Astrocyte (in vitro differentiated cells and primary cell): ENCODE data around the gene CCDC74B. TPM values are rescaled to one million over a fixed set of nuclear protein-coding genes. Genes with fewer than 3 reads are reported as not detected.
"Not testable (repeated sequence)": the region's sequence is repeated elsewhere in the genome, so short reads cannot be mapped to it uniquely, and the experiment has no call there.

Experiments used
- DNase-seq: peaks from one replicate; pipeline ENCODE4 v3.0.0-alpha.2; 2010; ENCODE audit warnings: low read depth
- FAIRE-seq: peaks from 2 replicates; lab custom pipeline; 2011; peaks lifted over from hg19 to GRCh38; lab: Jason Lieb, UNC
- H2AFZ ChIP-seq: 2 replicates; pipeline ENCODE4 v1.6.0; 2012; ENCODE audit warnings: low read depth, low read length, inconsistent platforms
- H3K27ac ChIP-seq: 2 replicates; pipeline ENCODE4 v1.5.1; 2011; ENCODE audit warnings: low read depth, low read length, inconsistent platforms
- H3K27me3 ChIP-seq: 2 replicates; pipeline ENCODE4 v1.6.0; 2011; ENCODE audit warnings: low read length, inconsistent platforms; ENCODE audit not compliant: insufficient read depth
- H3K36me3 ChIP-seq: 2 replicates; pipeline ENCODE4 v1.5.1; 2011; ENCODE audit warnings: low read length, inconsistent platforms; ENCODE audit not compliant: insufficient read depth
- H3K4me1 ChIP-seq: 2 replicates; pipeline ENCODE4 v1.5.1; 2011; ENCODE audit warnings: low read length, inconsistent platforms; ENCODE audit not compliant: insufficient read depth
- H3K4me2 ChIP-seq: 2 replicates; pipeline ENCODE4 v1.6.0; 2012; ENCODE audit warnings: low read length, inconsistent platforms
- H3K4me3 ChIP-seq: 2 replicates; pipeline ENCODE4 v1.5.1; 2011; ENCODE audit warnings: low read depth, mild to moderate bottlenecking, low read length, inconsistent platforms; ENCODE audit not compliant: insufficient read depth
- H3K79me2 ChIP-seq: 2 replicates; pipeline ENCODE4 v1.6.0; 2012; ENCODE audit warnings: mild to moderate bottlenecking, low read length, inconsistent platforms; ENCODE audit not compliant: insufficient read depth
- H3K9ac ChIP-seq: 2 replicates; pipeline ENCODE4 v1.6.0; 2012; ENCODE audit warnings: mild to moderate bottlenecking, low read length, inconsistent platforms
- H3K9me3 ChIP-seq: 2 replicates; pipeline ENCODE4 v1.5.1; 2012; ENCODE audit warnings: low read depth, mild to moderate bottlenecking, low read length, inconsistent platforms; ENCODE audit not compliant: insufficient read depth
- H4K20me1 ChIP-seq: 2 replicates; pipeline ENCODE4 v1.6.0; 2012; ENCODE audit warnings: low read length, inconsistent platforms; ENCODE audit not compliant: insufficient read depth
- H3K27ac Mint-ChIP-seq: one replicate; pipeline ENCODE4 v1.8.0; 2021; ENCODE audit warnings: mild to moderate bottlenecking, mixed read lengths; ENCODE audit not compliant: unreplicated experiment
- H3K27me3 Mint-ChIP-seq: one replicate; pipeline ENCODE4 v1.8.0; 2021; ENCODE audit warnings: low read depth, mixed read lengths; ENCODE audit not compliant: unreplicated experiment
- H3K36me3 Mint-ChIP-seq: one replicate; pipeline ENCODE4 v1.8.0; 2021; ENCODE audit warnings: low read depth, mixed read lengths; ENCODE audit not compliant: unreplicated experiment
- H3K4me1 Mint-ChIP-seq: one replicate; pipeline ENCODE4 v1.8.0; 2021; ENCODE audit warnings: low read depth, mixed read lengths; ENCODE audit not compliant: unreplicated experiment
- H3K4me3 Mint-ChIP-seq: one replicate; pipeline ENCODE4 v1.8.0; 2021; ENCODE audit warnings: mild to moderate bottlenecking, moderate library complexity, mixed read lengths; ENCODE audit not compliant: unreplicated experiment
- H3K9me3 Mint-ChIP-seq: one replicate; pipeline ENCODE4 v1.8.0; 2021; ENCODE audit warnings: mild to moderate bottlenecking, mixed read lengths; ENCODE audit not compliant: unreplicated experiment
- total RNA-seq: library from RNA; stranded (reverse); gene quantifications from 2 replicates; pipeline ENCODE4 v1.2.1, GENCODE V29; 2021

Gene CCDC74B
- total RNA-seq, 1 donor from 2014 or later: 3.0 TPM

- H3K9me3 Mint-ChIP-seq, H3K27me3 ChIP-seq, H3K4me1 Mint-ChIP-seq, H3K27ac ChIP-seq, H3K4me2 ChIP-seq, H3K4me1 ChIP-seq, H3K27me3 Mint-ChIP-seq, H3K36me3 Mint-ChIP-seq, H3K4me3 ChIP-seq, FAIRE-seq, DNase-seq, H3K27ac Mint-ChIP-seq, H3K4me3 Mint-ChIP-seq, H3K36me3 ChIP-seq, H4K20me1 ChIP-seq, H2AFZ ChIP-seq, H3K9me3 ChIP-seq, H3K79me2 ChIP-seq, H3K9ac ChIP-seq: not testable (repeated sequence)
Observed at GRCh38 chr2:130141645-130142370, 3.1 kb downstream of the CCDC74B start.

- H4K20me1 ChIP-seq, H3K27ac ChIP-seq, H3K4me3 Mint-ChIP-seq, H3K4me1 Mint-ChIP-seq, H3K9me3 ChIP-seq, H3K4me1 ChIP-seq, H3K4me3 ChIP-seq, H2AFZ ChIP-seq, DNase-seq, H3K27me3 Mint-ChIP-seq, H3K79me2 ChIP-seq, H3K27me3 ChIP-seq, FAIRE-seq, H3K36me3 Mint-ChIP-seq, H3K9me3 Mint-ChIP-seq, H3K9ac ChIP-seq, H3K36me3 ChIP-seq, H3K27ac Mint-ChIP-seq, H3K4me2 ChIP-seq: not testable (repeated sequence)
Observed at GRCh38 chr2:130141002-130141401, 3.9 kb downstream of the CCDC74B start.

- H2AFZ ChIP-seq, FAIRE-seq, H3K4me1 Mint-ChIP-seq, H3K27me3 ChIP-seq, H4K20me1 ChIP-seq, H3K9me3 ChIP-seq, H3K4me3 ChIP-seq, H3K4me3 Mint-ChIP-seq, H3K27ac ChIP-seq, H3K79me2 ChIP-seq, H3K4me2 ChIP-seq, H3K27me3 Mint-ChIP-seq, H3K36me3 ChIP-seq, H3K4me1 ChIP-seq, DNase-seq, H3K36me3 Mint-ChIP-seq, H3K27ac Mint-ChIP-seq, H3K9ac ChIP-seq, H3K9me3 Mint-ChIP-seq: not testable (repeated sequence)
Observed at GRCh38 chr2:130140516-130140915, 4.4 kb downstream of the CCDC74B start.

GRCh38 chr2:130139331-130140280 lies 5.3 kb downstream of the CCDC74B start:
- H3K79me2 ChIP-seq, DNase-seq, H3K4me3 ChIP-seq, H3K4me1 Mint-ChIP-seq, H2AFZ ChIP-seq, H3K4me2 ChIP-seq, FAIRE-seq, H3K4me3 Mint-ChIP-seq, H3K9me3 Mint-ChIP-seq, H3K9ac ChIP-seq, H3K36me3 ChIP-seq, H3K27me3 ChIP-seq, H3K4me1 ChIP-seq, H3K9me3 ChIP-seq, H3K27me3 Mint-ChIP-seq, H3K27ac ChIP-seq, H4K20me1 ChIP-seq, H3K36me3 Mint-ChIP-seq, H3K27ac Mint-ChIP-seq: not testable (repeated sequence)

- not testable (repeated sequence) for H3K4me1 Mint-ChIP-seq, FAIRE-seq
Observed at GRCh38 chr2:130138841-130139251, 6.1 kb downstream of the CCDC74B start.

More at GRCh38 chr2:130138841-130139251, 6.1 kb downstream of the CCDC74B start:
- not testable (repeated sequence) for H3K79me2 ChIP-seq, H3K9me3 ChIP-seq, H3K4me2 ChIP-seq, H2AFZ ChIP-seq, H3K4me1 ChIP-seq, H3K9ac ChIP-seq, H3K4me3 Mint-ChIP-seq, H3K36me3 Mint-ChIP-seq, H3K27me3 ChIP-seq, H3K27ac Mint-ChIP-seq, H3K36me3 ChIP-seq, H3K27me3 Mint-ChIP-seq, H3K4me3 ChIP-seq, H4K20me1 ChIP-seq, DNase-seq, H3K27ac ChIP-seq, H3K9me3 Mint-ChIP-seq
